NCI-H446 treated with DMSO at 0.1 percent for 48 hours (cell line): Measurements from ENCODE around the gene KIF16B.
A peak's percentile ranks its signal among the peaks of the same experiment; 100 is the strongest.

Experiments
- DNase-seq: peaks from one replicate; lab custom pipeline; 2025; lab: John Stamatoyannopoulos, UW

KIF16B gene

DNA sequence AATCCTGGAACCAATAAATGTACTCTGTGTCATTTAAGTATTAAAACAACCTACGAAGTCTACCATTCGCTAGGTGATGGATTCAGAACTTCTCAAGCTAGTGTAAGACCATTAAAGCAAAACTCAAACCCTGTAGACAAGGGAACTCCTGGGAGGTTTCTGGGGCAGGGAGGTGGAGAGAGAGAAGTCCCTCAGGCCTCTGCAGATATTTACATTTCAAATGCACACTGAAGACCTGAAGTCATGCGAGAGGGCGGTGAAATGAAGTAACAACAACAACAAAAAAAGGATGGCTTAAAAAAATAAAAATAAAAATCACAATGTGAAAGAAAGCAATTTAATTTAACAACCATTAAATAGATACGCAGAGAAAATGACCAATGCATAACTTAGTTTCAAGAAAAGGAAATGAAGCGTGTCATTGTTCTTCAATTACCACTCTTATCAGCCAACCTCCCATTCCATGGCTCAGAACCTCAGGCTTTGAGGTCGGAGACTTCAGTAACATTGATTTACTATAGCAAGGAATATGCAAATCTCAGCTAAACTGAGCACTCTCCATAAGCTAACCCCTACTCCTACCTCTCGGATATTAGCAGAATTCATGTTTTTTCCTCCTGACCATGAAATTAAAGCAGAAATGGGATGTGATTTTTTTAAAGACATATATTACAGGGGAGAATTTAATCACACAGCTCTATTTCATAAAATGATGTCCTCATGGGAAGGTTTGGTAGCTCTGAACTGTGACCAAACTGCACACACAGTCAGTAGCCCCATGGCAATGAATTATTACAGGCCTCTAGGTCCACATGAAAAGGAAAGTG lies 140.6 kb downstream of the KIF16B start:
- DNase-seq = no peak

- DNase-seq = no peak
These were observed 145.1 kb downstream of the KIF16B start for GRCh38 chr20:16428112-16428511.

DNA sequence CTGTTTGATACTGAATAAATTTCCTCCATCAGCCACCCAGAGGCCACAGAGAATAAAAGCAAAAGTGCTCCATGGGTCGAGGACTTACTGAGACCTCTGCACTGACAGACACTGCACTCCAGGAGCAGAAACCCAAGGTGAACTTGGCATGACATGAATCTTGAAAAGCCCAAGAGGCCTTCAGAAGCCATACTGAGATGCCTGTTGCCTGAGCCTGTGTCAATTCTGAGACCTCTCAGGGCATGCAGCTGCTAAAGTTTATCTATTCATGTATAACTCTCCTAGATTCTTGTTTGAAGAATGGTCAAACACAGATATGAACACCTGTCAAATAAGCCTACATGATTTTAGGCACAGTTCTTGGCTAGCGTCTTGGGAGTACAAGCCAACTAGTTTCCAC lies 145.7 kb downstream of the KIF16B start:
- no peak for DNase-seq

- DNase-seq = no peak
These were observed 148.5 kb downstream of the KIF16B start for GRCh38 chr20:16424780-16425179.

GRCh38 chr20:16423311-16424212 lies 149.7 kb downstream of the KIF16B start:
- no peak for DNase-seq

DNA sequence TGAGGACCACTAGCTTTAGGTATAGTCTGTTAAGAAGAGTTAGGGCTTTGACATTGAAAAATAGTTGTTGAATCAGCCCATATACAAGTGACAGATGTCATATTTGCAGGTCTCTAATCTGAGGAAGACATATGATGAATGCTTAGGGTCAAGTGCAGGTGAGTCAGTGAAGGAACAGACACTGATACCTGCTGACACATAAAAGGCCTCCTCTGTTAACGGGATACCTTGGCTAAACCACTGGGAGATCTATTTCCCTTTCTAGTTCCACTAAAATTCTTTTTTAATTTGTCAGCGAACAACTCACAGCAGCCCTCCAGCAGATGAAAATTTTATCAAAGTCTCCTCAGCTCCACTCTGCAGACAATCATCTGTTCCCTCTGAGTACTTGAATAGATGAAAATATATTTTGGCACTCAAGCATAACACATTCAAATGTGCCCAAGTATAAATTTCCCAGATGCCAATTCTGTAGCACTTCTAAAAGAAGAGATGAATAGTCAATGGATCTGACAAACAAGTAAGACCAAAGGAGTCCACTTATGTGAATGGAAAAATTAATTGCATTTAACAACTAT lies 154.0 kb downstream of the KIF16B start:
- DNase-seq = peak; percentile 3

- no peak for DNase-seq
These were observed 154.6 kb downstream of the KIF16B start for GRCh38 chr20:16418616-16419015.

GRCh38 chr20:16417001-16417400 lies 156.2 kb downstream of the KIF16B start:
- no peak for DNase-seq

DNA sequence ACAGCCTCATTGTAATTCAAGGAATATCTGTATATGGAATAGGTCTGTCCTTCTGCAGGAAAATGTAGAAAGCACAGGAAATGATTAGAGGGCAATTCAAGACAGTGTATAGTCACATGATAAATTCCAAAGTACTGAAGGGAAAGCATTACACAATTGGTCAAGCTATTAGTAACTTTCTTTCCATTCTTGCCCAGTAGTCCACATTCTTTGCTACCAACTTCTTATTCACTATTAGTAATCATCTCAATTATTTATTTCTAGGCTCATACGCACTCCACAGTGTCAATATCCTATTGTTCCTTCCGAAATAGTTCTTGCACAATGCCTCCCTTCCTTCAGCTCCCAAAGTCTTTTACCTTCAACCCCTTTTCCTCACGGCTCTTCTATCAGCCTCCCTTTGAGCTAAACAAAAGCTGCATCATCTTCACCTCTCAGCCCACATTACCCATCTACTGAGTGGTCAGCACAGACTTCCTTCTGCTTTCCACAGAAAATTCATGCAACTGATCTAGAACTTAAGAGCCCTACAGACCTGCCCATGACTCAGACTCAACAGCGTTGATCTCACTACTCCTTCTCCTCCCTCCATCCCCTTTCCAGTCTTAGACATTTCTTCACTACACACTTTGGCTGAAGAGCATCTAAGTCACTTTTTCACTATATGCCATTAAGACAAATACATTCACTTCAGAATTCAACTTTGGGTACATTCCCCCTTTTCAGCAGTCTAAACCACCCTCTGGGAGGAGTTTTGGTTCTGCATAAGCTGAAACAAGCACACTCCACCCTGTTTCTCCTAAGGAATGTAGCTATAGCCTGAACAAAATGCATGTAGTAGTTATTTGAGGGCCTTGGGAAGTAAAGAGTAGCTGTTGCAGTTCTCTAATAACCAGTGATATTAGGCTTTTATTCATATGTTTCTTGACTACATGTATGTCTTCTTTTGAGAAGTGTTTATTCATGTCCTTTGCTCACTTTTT lies 157.9 kb downstream of the KIF16B start:
- no peak for DNase-seq

- no peak for DNase-seq
These were observed 160.3 kb downstream of the KIF16B start for GRCh38 chr20:16412906-16413305.

DNA sequence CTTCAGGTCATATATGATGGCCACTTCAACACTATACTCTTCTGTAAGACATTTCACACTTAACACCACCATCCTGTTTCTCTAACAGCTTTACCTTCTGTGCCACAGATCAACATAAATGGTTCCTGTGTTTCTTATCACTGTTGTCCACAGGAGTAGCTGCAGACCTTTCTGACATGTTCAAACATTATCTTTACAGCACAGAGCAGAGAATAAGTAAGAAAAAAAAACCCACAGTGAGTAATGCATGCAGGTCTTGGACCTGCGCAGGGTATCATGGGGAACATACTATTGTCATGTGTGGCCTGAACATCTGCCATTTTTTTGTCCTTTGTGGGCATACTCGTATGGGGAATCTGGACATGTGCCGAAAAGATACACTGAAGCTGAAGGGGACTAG lies 161.9 kb downstream of the KIF16B start:
- DNase-seq = no peak

DNA sequence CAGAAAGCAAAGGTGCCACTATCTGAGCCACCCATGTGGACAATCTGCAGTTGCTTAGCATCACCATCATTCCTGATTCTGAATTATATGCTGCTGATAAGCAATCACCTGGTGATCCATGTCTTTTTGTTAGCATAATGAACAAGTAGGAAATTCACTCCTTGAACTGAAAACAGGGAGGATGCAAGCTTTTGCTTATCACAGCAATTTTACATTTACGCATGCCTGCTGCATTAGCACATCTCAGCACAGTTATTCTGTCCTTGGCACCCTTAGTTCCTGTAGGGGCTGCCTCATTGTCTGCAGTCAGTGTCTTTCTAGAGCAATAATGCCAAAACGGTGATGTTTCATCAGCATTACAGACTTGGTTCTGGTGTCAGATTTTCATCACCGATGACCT lies 162.6 kb downstream of the KIF16B start:
- no peak for DNase-seq

DNA sequence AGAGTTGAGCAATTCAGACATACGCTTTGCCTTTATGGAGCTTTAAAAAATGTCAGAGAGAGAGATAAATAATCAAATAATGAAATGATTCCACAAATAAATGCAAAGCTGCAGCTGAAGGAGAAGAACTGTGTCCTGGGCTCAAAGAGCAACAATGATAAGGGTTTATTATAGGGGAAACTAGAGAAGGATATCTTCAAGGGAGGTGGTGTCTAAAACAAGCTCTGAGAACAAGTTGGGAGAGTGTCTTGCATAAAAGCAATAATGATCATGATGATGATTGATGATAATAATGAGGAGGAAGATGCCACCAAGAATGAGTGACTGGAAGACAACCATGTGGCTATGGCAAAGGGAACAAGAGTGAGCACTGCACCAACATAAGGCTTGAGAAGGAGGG lies 164.3 kb downstream of the KIF16B start:
- no peak for DNase-seq

DNA sequence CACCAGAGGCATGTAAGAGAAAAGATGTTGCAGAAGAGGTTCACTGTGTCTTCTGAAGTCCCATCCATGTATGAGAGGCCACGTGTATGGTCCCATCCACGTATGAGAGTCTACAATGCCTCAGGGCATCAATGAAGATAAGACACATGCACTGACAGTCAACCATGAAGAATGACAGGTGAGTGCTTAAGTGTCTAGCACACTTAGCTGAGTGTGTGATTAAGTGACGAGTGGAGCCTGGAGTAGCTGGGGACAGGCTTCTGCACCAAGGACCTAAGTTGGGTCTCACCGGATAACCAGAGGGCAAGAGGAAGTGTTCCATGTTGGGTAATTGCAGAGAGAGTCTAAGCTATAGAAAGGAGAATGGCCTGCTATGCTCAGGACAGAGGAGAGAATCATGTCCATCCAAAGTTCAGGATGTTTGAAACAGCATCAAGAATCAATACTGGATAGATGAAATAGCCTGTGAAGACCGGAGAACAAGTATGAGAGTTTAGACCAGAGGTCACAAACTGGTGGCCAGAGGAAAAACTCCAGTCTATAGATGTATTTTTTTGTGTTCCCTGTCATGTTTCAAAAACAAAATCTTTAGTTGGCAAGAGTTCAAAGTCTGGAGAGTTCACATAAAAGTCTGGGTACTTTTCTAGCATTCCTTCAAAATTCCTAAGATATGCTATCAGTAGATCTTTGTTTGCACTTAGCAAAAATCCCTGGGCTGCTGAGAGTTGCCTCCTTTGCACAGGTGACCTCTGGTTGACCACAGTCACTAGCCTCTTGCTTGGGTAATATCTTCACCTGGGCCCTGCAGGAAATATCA lies 165.8 kb downstream of the KIF16B start:
- no peak for DNase-seq

GRCh38 chr20:16405254-16405653 lies 168.0 kb downstream of the KIF16B start:
- no peak for DNase-seq

- no peak for DNase-seq
These were observed 168.6 kb downstream of the KIF16B start for GRCh38 chr20:16404640-16405039.

- DNase-seq = no peak
These were observed 169.1 kb downstream of the KIF16B start for GRCh38 chr20:16404171-16404570.

- no peak for DNase-seq
These were observed 173.0 kb downstream of the KIF16B start for GRCh38 chr20:16400234-16400633.

DNA sequence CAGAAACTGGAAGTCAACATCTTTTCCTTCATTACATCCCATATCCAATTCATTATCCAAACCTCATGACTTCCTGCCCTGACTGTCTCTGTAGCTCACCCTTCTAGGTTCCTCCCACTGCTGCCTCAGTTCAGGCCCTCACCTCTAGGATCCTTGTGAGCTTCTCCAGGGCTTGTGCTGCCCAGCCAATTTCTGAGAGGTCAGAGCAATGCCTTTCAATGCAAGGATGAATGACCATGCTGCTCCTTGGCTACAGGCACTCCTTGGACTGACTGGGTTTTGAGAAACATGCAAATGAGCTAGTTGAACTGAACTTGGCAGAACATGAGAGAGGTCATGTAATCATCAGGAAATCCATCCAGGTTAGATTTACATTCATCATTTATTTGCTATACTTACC lies 173.4 kb downstream of the KIF16B start:
- no peak for DNase-seq

DNA sequence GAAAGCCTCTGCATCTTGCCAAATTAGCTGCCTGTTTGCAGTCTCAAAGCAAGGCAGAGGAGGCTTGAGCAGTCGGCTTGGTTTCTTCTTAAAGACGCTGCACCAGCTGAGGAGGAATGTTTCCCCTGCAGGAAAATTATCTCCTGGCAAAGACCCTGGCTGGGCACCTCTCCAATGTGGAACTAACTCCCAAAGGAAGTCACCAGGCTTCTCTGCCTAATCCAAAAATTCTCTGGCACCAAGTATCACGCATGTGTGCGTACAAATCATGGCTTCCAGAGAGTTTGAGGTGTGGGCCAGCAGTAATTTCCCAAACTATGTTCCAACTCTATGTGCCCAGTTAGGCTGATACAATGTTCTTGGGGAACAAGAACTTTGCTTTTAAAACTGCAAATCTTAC lies 176.2 kb downstream of the KIF16B start:
- DNase-seq = peak; percentile 84

DNA sequence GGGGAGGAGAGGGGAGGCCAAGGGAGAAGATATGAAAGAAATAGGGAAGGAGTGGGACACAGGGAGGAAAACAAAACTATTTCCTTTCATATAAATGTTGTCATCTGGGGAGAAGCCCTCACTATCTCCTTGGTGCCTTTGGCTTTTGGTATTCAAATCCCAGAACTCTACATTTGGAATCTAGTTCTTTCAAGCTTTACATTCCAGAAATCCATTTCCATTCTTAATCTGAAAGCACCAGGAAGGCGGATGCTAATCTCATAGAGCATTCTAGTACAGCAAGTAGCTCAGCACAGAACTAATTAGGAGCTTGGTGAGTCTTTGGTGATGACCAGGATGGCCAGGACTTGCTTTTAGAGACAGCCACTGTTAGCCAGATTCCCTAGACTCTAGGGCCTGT lies 177.9 kb downstream of the KIF16B start:
- DNase-seq = no peak
